Glutamatergic neuron (in vitro differentiated cells): ENCODE results near the gene MYPOP. TPM values are rescaled to one million over a fixed set of nuclear protein-coding genes. Genes with fewer than 3 reads are reported as not detected.

Source experiments
- DNase-seq: peaks from one replicate; pipeline ENCODE4 v3.0.0; 2022
- H3K27ac Mint-ChIP-seq: one replicate; pipeline ENCODE4 v1.8.0; 2020; ENCODE audit warnings: mild to moderate bottlenecking, mixed read lengths, inconsistent platforms; ENCODE audit not compliant: unreplicated experiment
- H3K27me3 Mint-ChIP-seq: one replicate; pipeline ENCODE4 v1.8.0; 2020; ENCODE audit warnings: mild to moderate bottlenecking, moderate library complexity, mixed read lengths, inconsistent platforms; ENCODE audit not compliant: unreplicated experiment
- H3K36me3 Mint-ChIP-seq: one replicate; pipeline ENCODE4 v1.8.0; 2020; ENCODE audit warnings: mild to moderate bottlenecking, mixed read lengths, inconsistent platforms; ENCODE audit not compliant: unreplicated experiment
- H3K4me1 Mint-ChIP-seq: one replicate; pipeline ENCODE4 v1.8.0; 2020; ENCODE audit warnings: mild to moderate bottlenecking, low read depth, mixed read lengths, inconsistent platforms; ENCODE audit not compliant: unreplicated experiment
- H3K4me3 Mint-ChIP-seq: one replicate; pipeline ENCODE4 v1.8.0; 2020; ENCODE audit warnings: mild to moderate bottlenecking, mixed read lengths, inconsistent platforms; ENCODE audit not compliant: unreplicated experiment
- H3K9me3 Mint-ChIP-seq: one replicate; pipeline ENCODE4 v1.8.0; 2020; ENCODE audit warnings: mild to moderate bottlenecking, moderate library complexity, mixed read lengths, inconsistent platforms; ENCODE audit not compliant: unreplicated experiment
- CTCF ChIP-seq: fragments of 200-600 bp; sonication (generic); IDR thresholded peaks from one replicate; pipeline ENCODE4 v1.5.0; 2021; ENCODE audit not compliant: partially characterized antibody, unreplicated experiment
- total RNA-seq: library from RNA; stranded (reverse); fragmentation: NEBNext Ultra II Directional; extraction: Animal tissue kit (Norgen Biotek cat#: 25700); gene quantifications from one replicate; pipeline ENCODE4 v1.2.1, GENCODE V29; 2021; ENCODE audit not compliant: unreplicated experiment

The MYPOP gene
- total RNA-seq, 1 donor from 2014 or later: 7.1 TPM

- peak; percentile 52 for DNase-seq
- H3K4me3 Mint-ChIP-seq: peak overlapping the region; percentile 63
- no peak overlapping the region for H3K27ac Mint-ChIP-seq
- H3K36me3 Mint-ChIP-seq: no peaks in the 10 kb centered on the region
- peaks cover 9% of the 10 kb centered on the region for H3K4me1 Mint-ChIP-seq
- H3K27me3 Mint-ChIP-seq: peaks cover 10% of the 10 kb centered on the region
- TF ChIP-seq CTCF: no peak
- peaks cover 9% of the 10 kb centered on the region for H3K9me3 Mint-ChIP-seq
Measured at GRCh38 chr19:45884682-45885555, 17.5 kb downstream of the MYPOP start.

GRCh38 chr19:45883881-45884681, 18.3 kb downstream of the MYPOP start:
- Mint-ChIP-seq H3K36me3 (no peaks in the 10 kb centered on the region), H3K27ac (no peak overlapping the region), H3K27me3 (peaks cover 7% of the 10 kb centered on the region), H3K4me3 (no peak overlapping the region), H3K4me1 (peaks cover 9% of the 10 kb centered on the region), H3K9me3 (peaks cover 9% of the 10 kb centered on the region)
- no peak for DNase-seq
- TF ChIP-seq CTCF: no peak

GRCh38 chr19:45883586-45883880, 18.9 kb downstream of the MYPOP start:
- Mint-ChIP-seq H3K4me3 (peak overlapping the region; percentile 82), H3K27ac (peak overlapping the region; percentile 3), H3K9me3 (peaks cover 9% of the 10 kb centered on the region), H3K27me3 (peaks cover 7% of the 10 kb centered on the region), H3K4me1 (peaks cover 12% of the 10 kb centered on the region), H3K36me3 (no peaks in the 10 kb centered on the region)
- DNase-seq: no peak
- TF ChIP-seq CTCF: peak; percentile 50

- peak; percentile 90 for TF ChIP-seq CTCF
- Mint-ChIP-seq H3K4me3 (peak overlapping the region; percentile 82), H3K36me3 (no peaks in the 10 kb centered on the region), H3K9me3 (peaks cover 9% of the 10 kb centered on the region), H3K27ac (peak overlapping the region; percentile 3), H3K4me1 (peaks cover 15% of the 10 kb centered on the region), H3K27me3 (peaks cover 7% of the 10 kb centered on the region)
- peak; percentile 91 for DNase-seq
Measured at GRCh38 chr19:45882652-45883585, 19.5 kb downstream of the MYPOP start.
